ENCODE measurements around the gene LRGUK.

- no peak for TF ChIP-seq CTCF (IDR thresholded peaks at IDR 0.05 in 8 of 11, conservative IDR thresholded peaks at IDR 0.05 in 3 of 11)
- no peak for TF ChIP-seq POLR2A (IDR thresholded peaks at IDR 0.05)
- TF ChIP-seq POLR2AphosphoS5 (IDR thresholded peaks at IDR 0.05), result no peak
Measured at GRCh38 chr7:134084488-134085144, 42.5 kb upstream of the LRGUK start.

Measured in spleen (tissue), 7 donors.